ENCODE data around the gene POC1A. TPM values are rescaled to one million over a fixed set of nuclear protein-coding genes. Genes with fewer than 3 reads are reported as not detected.

The POC1A gene
- total and polyA plus RNA-seq, 2 of the 8 experiments (the other 6 are each of a cell fraction or from before 2014, with no cell fraction given), result 35.7 to 39.2 TPM

- Histone ChIP-seq H3K9ac (replicated peaks in 1 of 4; ENCODE audit: extremely low read depth in 1 of 4, low read depth in 3 of 4, low read length in 3 of 4) (no peak overlapping the region), H3K36me3 (ENCODE audit: control insufficient read depth in 2 of 4, insufficient read depth in 4 of 4, low read length in 3 of 4) (peaks cover 2 to 21% (median 11%) of the 10 kb centered on the region in 4 experiments; a peak in 5 of 8 replicates), H2BK20ac (ENCODE audit: low read length) (no peak overlapping the region), H2BK5ac (ENCODE audit: low read depth, low read length) (no peak overlapping the region), H2AFZ (ENCODE audit: low read length) (no peak overlapping the region), H2BK15ac (ENCODE audit: low read length) (no peak overlapping the region), H3K27ac (ENCODE audit: low read depth, low read length) (no peak overlapping the region), H3K56ac (replicated peaks; ENCODE audit: insufficient read length, low read depth, low read length) (no peak overlapping the region), H3K4me3 (ENCODE audit: extremely low read depth in 1 of 4, insufficient read depth in 2 of 4, low read depth in 3 of 4, low read length in 4 of 4) (no peak overlapping the region), H2AK5ac (ENCODE audit: low read depth, low read length) (no peak overlapping the region), H3K27me3 (replicated peaks in 1 of 4; ENCODE audit: control insufficient read depth in 3 of 4, extremely low read depth in 1 of 4, insufficient read depth in 3 of 4, low read length in 3 of 4) (no peaks in the 10 kb centered on the region), H2BK120ac (replicated peaks; ENCODE audit: low read depth, low read length) (no peak overlapping the region), H3K4me2 (ENCODE audit: insufficient read depth in 1 of 2, low read depth in 2 of 2, low read length in 2 of 2) (no peak overlapping the region), H3K14ac (ENCODE audit: insufficient read length) (no peak overlapping the region), H3K79me1 (ENCODE audit: low read depth, low read length) (peaks cover 5% of the 10 kb centered on the region; the same call in 1 of the 2 replicates), H4K91ac (replicated peaks; ENCODE audit: insufficient read length, low read length) (no peak overlapping the region), H3K79me2 (ENCODE audit: control insufficient read depth in 1 of 2, insufficient read depth in 2 of 2, low read length in 2 of 2) (no peaks in the 10 kb centered on the region), H3K18ac (ENCODE audit: extremely low read depth, low read length) (no peak overlapping the region), H4K5ac (ENCODE audit: insufficient read length, low read depth, low read length) (no peak overlapping the region), H3K9me3 (ENCODE audit: insufficient read depth in 2 of 2, low read depth in 1 of 2, low read length in 1 of 2) (no peaks in the 10 kb centered on the region), H4K8ac (ENCODE audit: extremely low read depth, insufficient read depth, low read length) (no peak overlapping the region), H3K4me1 (replicated peaks in 1 of 4; ENCODE audit: control insufficient read depth in 3 of 4, insufficient read depth in 4 of 4, low read length in 3 of 4) (no peaks in the 10 kb centered on the region), H2BK12ac (ENCODE audit: low read depth, low read length) (no peak overlapping the region), H3K23ac (ENCODE audit: insufficient read length) (no peak overlapping the region), H4K20me1 (replicated peaks in 1 of 2; ENCODE audit: control insufficient read depth in 1 of 2, insufficient read depth in 2 of 2, low read length in 2 of 2) (peaks cover 0 to 8% of the 10 kb centered on the region in 2 experiments), H3K4ac (replicated peaks; ENCODE audit: insufficient read length, low read depth, low read length) (no peak overlapping the region), H3K23me2 (ENCODE audit: low read depth, low read length) (no peaks in the 10 kb centered on the region)
- CTCF ChIA-PET (ENCODE audit: partially characterized antibody), result interaction anchor here (1.3 to 1.6 kb wide), 4 partner anchors 10 to 129 kb away, joined by 4 to 10 read pairs (median 6); no protein-coding TSS in a partner anchor
- no peak for DNase-seq (ENCODE audit: low read depth in 1 of 2, low spot score in 2 of 2)
- 90% methylated on average over 8 of the region's 8 CpGs; no CpG with 5 or more reads in 1 of the 2 experiments for WGBS, 2 experiments (ENCODE audit: extremely low coverage in 1 of 2, insufficient coverage in 1 of 2, insufficient read length in 1 of 2, insufficient replicate concordance in 2 of 2, low coverage in 1 of 2, low lambda C conversion rate in 2 of 2, missing lambda C conversion rate in 1 of 2)
- POLR2A ChIA-PET (ENCODE audit: partially characterized antibody), result interaction anchor here (0.6 kb wide), 1 partner anchor 62 kb away, joined by 4 read pairs; no protein-coding TSS in a partner anchor
- FAIRE-seq, result no peak
- TF ChIP-seq HDAC6 (IDR thresholded peaks at IDR 0.05; ENCODE audit: low read depth, low read length), result no peak
- TF ChIP-seq CHD2 (IDR thresholded peaks at IDR 0.05; ENCODE audit: low read length), result no peak
- no peak for TF ChIP-seq MAX (IDR thresholded peaks at IDR 0.05)
- no peak for TF ChIP-seq SP1 (IDR thresholded peaks at IDR 0.05; ENCODE audit: low read depth, low read length)
- TF ChIP-seq RBBP5 (IDR thresholded peaks at IDR 0.05; ENCODE audit: borderline replicate concordance, low read depth, low read length), result no peak
- no peak for TF ChIP-seq ATF3 (IDR thresholded peaks at IDR 0.05; ENCODE audit: insufficient read depth, low read depth, low read length)
These were observed 21.3 kb downstream of the POC1A start for GRCh38 chr3:52132930-52133329.

Measured in H1 (cell line).